GM23248 (cell line): ENCODE data around the gene VEGFD.

ENCODE experiments used
- EZH2 ChIP-seq: fragments of 200-600 bp; sonication (generic); IDR thresholded peaks from 2 replicates; pipeline ENCODE4 v1.6.1; 2018; ENCODE audit warnings: antibody characterized with exemption, mild to moderate bottlenecking; ENCODE audit not compliant: insufficient read depth, poor library complexity, severe bottlenecking
- EZH2phosphoT487 ChIP-seq: fragments of 200-600 bp; sonication (generic); IDR thresholded peaks from 2 replicates; pipeline ENCODE4 v1.6.1; 2018; ENCODE audit warnings: antibody characterized with exemption, moderate library complexity, mild to moderate bottlenecking, low read depth; ENCODE audit not compliant: insufficient read depth

DNA sequence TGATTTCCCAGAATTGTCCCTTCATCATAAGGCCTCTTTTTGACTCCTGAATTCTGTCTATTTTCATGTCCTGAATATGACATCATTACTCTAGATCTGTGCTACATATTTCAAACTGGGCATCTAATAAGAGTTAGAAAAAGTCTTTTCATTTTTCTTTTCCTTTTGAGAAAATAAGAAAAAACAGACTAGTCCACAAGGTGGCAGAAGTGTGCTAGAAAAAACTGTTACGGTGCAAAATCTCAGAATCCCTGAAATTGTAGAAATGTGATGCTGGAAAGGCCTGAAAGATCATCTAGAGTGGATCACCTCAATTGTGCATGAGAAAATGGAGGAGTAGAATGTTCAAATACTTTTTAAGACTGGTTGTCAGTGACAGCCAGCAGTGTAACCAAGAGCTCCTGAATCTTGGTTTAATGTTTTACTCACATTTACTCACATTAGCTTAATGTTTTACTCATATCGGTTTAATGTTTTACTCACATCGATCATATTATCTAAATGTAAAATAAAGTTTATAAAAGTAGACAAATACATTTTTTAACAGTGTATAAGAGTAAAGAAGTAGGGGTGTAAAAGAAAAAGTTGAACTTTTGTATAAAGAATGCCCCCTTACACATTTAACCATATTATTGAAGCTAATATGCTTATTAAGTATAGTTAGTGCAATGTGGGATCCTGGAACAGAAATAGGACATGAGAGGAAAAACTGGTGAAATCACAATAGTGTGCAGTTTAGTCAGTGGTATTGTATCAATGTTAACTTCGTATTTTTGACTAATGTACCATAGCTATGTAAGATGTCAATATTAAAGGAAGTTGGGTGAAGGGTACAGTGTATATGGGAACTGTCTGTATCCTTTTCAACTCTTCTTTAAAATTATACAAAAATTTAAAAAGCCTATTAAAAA lies 84.0 kb downstream of the VEGFD start:
- TF ChIP-seq EZH2 = no peak
- TF ChIP-seq EZH2phosphoT487 = no peak
